Upper lobe of left lung (tissue), 4 donors: ENCODE results near the gene TMEM164.

Experiments used
- CTCF ChIP-seq, 6 experiments: fragments of 450-650 bp in 4 of 6; fragments of 200-600 bp in 2 of 6; sonication (generic) in 2 of 6; IDR thresholded peaks; one replicate each; pipeline ENCODE4 v1.5.1; 2016 to 2019; ENCODE audit warnings: antibody characterized with exemption in 6 of 6
- EP300 ChIP-seq, 4 donors: sonication (generic); formaldehyde crosslinking; IDR thresholded peaks; one replicate each; pipeline ENCODE4 v1.5.1; 2017; ENCODE audit warnings: antibody characterized with exemption in 4 of 4, control low read depth in 2 of 4
- POLR2A ChIP-seq, 4 donors: fragments of 450-650 bp; IDR thresholded peaks; one replicate each; pipeline ENCODE4 v1.5.1; 2016 to 2017; ENCODE audit warnings: antibody characterized with exemption in 4 of 4, mild to moderate bottlenecking in 2 of 4

GRCh38 chrX:110145854-110146253 lies 142.9 kb downstream of the TMEM164 start:
- TF ChIP-seq CTCF (IDR thresholded peaks at IDR 0.05) (peak in 5 of 6 experiments; percentile 27 to 65 (median 48)), EP300 (IDR thresholded peaks at IDR 0.05) (no peak), POLR2A (IDR thresholded peaks at IDR 0.05) (no peak)
